Measurements from ENCODE around the gene OR51I2.

GRCh38 chr11:5460983-5461621 is 12.0 kb downstream of the OR51I2 start:
- no peak for TF ChIP-seq CTCF (IDR thresholded peaks at IDR 0.05)
- no peak for TF ChIP-seq POLR2A (IDR thresholded peaks at IDR 0.05)
